Bronchial epithelial cell (primary cell): ENCODE measurements around the gene FIGNL2. TPM values are rescaled to one million over a fixed set of nuclear protein-coding genes. Genes with fewer than 3 reads are reported as not detected.

Source experiments
- DNase-seq: peaks from one replicate; pipeline ENCODE4 v3.0.0-alpha.2; 2010; ENCODE audit warnings: low read depth
- FAIRE-seq: peaks from 2 replicates; lab custom pipeline; 2011; peaks lifted over from hg19 to GRCh38; lab: Jason Lieb, UNC
- H3K27me3 ChIP-seq: 2 replicates; pipeline ENCODE4 v1.5.1; 2011; ENCODE audit warnings: low read length; ENCODE audit not compliant: control insufficient read depth, insufficient read depth
- H3K36me3 ChIP-seq: 2 replicates; pipeline ENCODE4 v1.5.1; 2011; ENCODE audit warnings: low read length; ENCODE audit not compliant: control insufficient read depth, insufficient read depth
- H3K4me3 ChIP-seq: 2 replicates; pipeline ENCODE4 v1.5.1; 2011; ENCODE audit warnings: mild to moderate bottlenecking, low read depth, low read length, control low read depth
- total RNA-seq: library from RNA; depleted of rRNA; stranded (reverse); fragments of >200 nt; gene quantifications from 2 replicates; pipeline ENCODE4 v1.2.1, GENCODE V29; 2014
- TF ChIP-seq, protein P1 (sequence below): IDR thresholded peaks from 2 replicates; pipeline ENCODE4 v1.5.1; 2011; ENCODE audit warnings: mild to moderate bottlenecking, moderate library complexity, low read length, control low read depth, inconsistent platforms; ENCODE audit not compliant: insufficient read depth, severe bottlenecking

The FIGNL2 gene
- total RNA-seq, 1 donor from 2014 or later, result not detected

DNA sequence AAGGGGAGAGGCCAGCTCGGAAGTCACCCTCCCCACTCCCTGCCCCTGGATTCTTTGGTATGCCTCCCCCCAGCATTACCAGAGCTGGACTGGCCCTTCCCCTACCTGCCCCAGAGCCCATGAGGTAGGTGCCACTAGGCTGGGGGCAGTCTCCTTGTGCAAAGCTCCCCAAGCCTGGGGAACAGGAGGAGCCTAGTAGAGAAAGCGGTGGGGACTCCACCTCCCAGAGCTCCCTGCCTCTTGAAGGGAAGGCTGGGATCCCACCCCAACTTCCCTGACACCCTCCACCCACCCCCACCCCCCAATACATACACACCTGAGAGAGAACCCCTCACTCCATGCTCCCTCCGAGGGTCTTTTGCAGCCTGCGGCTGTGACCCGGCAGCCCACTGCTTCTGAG lies 30.4 kb downstream of the FIGNL2 start:
- Histone ChIP-seq H3K27me3 (peaks cover 21% of the 10 kb centered on the region), H3K4me3 (no peak overlapping the region), H3K36me3 (no peaks in the 10 kb centered on the region)
- FAIRE-seq, result no peak
- DNase-seq, result no peak
- TF ChIP-seq, protein P1, sequence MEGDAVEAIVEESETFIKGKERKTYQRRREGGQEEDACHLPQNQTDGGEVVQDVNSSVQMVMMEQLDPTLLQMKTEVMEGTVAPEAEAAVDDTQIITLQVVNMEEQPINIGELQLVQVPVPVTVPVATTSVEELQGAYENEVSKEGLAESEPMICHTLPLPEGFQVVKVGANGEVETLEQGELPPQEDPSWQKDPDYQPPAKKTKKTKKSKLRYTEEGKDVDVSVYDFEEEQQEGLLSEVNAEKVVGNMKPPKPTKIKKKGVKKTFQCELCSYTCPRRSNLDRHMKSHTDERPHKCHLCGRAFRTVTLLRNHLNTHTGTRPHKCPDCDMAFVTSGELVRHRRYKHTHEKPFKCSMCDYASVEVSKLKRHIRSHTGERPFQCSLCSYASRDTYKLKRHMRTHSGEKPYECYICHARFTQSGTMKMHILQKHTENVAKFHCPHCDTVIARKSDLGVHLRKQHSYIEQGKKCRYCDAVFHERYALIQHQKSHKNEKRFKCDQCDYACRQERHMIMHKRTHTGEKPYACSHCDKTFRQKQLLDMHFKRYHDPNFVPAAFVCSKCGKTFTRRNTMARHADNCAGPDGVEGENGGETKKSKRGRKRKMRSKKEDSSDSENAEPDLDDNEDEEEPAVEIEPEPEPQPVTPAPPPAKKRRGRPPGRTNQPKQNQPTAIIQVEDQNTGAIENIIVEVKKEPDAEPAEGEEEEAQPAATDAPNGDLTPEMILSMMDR, result no peak

- Histone ChIP-seq H3K4me3 (no peak overlapping the region), H3K36me3 (no peaks in the 10 kb centered on the region), H3K27me3 (peaks cover 19% of the 10 kb centered on the region)
- TF ChIP-seq, protein P1, result no peak
- DNase-seq (no peak), FAIRE-seq (no peak)
These were observed 31.2 kb downstream of the FIGNL2 start for GRCh38 chr12:51817027-51817953.

- no peak overlapping the region for H3K4me3 ChIP-seq
- FAIRE-seq (no peak), DNase-seq (no peak)
- peaks cover 15% of the 10 kb centered on the region for H3K27me3 ChIP-seq
- TF ChIP-seq, protein P1, result no peak
- no peaks in the 10 kb centered on the region for H3K36me3 ChIP-seq
These were observed 32.9 kb downstream of the FIGNL2 start for GRCh38 chr12:51815571-51815970.

DNA sequence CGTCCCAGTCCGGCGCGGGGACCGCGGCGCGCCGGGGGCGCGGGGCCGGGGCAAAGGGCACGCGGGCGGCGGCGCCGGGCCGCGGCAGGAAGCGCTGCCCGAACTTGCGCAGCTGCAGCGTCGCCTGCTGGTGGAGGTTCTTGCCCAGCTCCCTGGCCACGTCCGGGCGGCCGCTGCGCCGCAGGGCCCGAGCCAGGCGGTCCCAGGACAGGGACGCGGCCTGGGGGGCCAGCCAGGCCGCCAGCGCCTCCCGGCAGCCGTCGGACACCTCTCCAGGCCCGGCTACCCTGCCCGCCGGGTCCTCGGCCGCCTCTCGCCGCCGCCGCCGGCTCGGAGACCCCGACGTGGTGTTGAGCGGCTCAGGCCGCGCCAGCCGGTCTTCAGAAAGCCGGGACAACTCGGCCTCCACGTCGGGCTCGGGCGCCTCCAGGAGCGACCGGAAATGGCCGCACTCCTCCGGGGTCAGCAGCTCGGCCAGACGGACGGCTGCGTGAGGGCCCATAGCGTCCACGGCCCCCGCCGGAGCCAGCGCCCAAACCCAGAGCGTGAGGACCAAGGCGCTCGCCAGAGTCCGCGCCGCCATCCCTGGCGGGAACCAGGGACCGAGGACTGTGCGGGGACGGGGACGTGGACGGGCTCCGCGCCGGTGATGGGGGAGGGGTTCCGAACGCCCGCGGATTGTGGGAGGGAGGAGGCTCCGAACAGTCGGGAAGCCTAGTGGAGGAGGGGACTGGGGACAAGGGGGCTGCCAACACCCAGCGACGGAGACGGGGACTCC lies 34.0 kb downstream of the FIGNL2 start:
- peak overlapping the region; percentile 23 for H3K4me3 ChIP-seq
- DNase-seq, result peak; percentile 33
- H3K27me3 ChIP-seq, result peaks cover 10% of the 10 kb centered on the region
- no peak for FAIRE-seq
- no peaks in the 10 kb centered on the region for H3K36me3 ChIP-seq
- TF ChIP-seq, protein P1, result peak; percentile 85

- FAIRE-seq (no peak), DNase-seq (no peak)
- peak overlapping the region; percentile 21 for H3K4me3 ChIP-seq
- TF ChIP-seq, protein P1, result no peak
- peaks cover 9% of the 10 kb centered on the region for H3K27me3 ChIP-seq
- no peaks in the 10 kb centered on the region for H3K36me3 ChIP-seq
These were observed 34.6 kb downstream of the FIGNL2 start for GRCh38 chr12:51813931-51814310.
